Measurements from ENCODE around the gene PUS10.
"Not testable (repeated sequence)": the region's sequence is repeated elsewhere in the genome, so short reads cannot be mapped to it uniquely, and the experiment has no call there.

PUS10 gene

DNA sequence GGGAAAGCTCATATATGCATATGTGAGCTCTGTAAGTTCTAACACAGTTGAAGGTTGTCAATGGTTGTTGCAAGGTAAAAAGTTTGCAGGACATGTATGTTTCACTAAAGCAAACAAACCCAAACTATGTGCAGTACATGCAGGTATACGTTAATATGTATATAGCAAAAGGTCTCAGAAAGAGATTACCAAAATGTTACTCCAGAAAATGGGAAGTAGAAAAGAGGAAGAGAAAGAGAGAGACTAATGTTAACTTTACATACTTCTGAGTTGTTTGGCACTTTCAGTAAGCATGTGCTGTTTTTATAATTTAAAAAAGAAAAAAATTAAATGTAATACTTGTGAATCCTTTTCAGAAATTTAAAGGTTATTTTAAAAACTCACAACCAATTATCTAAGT is 33.3 kb downstream of the PUS10 start:
- ATAC-seq, result no peak
- TF ChIP-seq ZFP3 (CRISPR knock-in tag; IDR thresholded peaks at IDR 0.05), result no peak
- TF ChIP-seq ZNF70 (CRISPR knock-in tag; IDR thresholded peaks at IDR 0.05), result no peak
- no peak for TF ChIP-seq BACH2 (CRISPR knock-in tag; IDR thresholded peaks at IDR 0.05; ENCODE audit: borderline replicate concordance)
- TF ChIP-seq, protein P1, sequence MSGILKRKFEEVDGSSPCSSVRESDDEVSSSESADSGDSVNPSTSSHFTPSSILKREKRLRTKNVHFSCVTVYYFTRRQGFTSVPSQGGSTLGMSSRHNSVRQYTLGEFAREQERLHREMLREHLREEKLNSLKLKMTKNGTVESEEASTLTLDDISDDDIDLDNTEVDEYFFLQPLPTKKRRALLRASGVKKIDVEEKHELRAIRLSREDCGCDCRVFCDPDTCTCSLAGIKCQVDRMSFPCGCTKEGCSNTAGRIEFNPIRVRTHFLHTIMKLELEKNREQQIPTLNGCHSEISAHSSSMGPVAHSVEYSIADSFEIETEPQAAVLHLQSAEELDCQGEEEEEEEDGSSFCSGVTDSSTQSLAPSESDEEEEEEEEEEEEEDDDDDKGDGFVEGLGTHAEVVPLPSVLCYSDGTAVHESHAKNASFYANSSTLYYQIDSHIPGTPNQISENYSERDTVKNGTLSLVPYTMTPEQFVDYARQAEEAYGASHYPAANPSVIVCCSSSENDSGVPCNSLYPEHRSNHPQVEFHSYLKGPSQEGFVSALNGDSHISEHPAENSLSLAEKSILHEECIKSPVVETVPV (CRISPR knock-in tag; IDR thresholded peaks at IDR 0.05), result no peak
- no peak for TF ChIP-seq PATZ1 (CRISPR knock-in tag; IDR thresholded peaks at IDR 0.05; ENCODE audit: borderline replicate concordance)

- not testable (repeated sequence) for ATAC-seq
These were observed 36.0 kb downstream of the PUS10 start for GRCh38 chr2:60982066-60982465.

DNA sequence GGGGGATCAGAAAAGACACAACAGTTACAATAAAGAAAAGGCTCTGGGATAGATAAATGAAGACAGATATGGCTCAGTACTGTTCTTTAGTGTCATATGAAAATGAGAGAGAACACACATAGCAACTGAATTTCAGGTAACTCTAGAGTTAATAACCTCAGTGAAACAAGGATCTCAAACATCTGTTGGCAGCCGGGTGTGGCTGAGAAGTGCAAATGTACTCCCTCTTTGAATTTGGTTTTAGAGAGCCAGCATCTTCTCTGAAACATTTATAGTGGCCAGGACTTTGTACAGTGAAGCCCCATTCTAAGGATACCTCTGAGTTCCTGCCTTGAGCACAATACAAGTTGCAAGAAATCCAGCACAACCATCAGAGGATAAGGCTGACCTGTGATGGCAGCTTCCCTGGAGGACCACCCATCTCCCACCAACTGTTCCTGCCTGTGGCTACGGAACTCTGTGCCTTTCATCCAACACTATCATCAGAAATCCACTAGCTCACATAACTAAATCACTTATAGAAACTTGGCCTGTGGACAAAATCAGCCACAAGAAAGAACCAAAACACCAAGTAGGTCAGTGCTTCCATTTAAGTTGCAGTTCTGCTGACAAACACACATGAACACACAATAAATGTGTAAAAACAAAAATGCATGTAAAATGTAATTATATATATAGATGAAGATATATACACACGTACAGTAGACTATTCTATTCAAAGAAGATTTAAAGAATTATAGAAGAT is 37.8 kb downstream of the PUS10 start:
- no peak for TF ChIP-seq ARNTL (CRISPR knock-in tag; IDR thresholded peaks at IDR 0.05; ENCODE audit: borderline replicate concordance, low read depth)
- TF ChIP-seq, protein P2, sequence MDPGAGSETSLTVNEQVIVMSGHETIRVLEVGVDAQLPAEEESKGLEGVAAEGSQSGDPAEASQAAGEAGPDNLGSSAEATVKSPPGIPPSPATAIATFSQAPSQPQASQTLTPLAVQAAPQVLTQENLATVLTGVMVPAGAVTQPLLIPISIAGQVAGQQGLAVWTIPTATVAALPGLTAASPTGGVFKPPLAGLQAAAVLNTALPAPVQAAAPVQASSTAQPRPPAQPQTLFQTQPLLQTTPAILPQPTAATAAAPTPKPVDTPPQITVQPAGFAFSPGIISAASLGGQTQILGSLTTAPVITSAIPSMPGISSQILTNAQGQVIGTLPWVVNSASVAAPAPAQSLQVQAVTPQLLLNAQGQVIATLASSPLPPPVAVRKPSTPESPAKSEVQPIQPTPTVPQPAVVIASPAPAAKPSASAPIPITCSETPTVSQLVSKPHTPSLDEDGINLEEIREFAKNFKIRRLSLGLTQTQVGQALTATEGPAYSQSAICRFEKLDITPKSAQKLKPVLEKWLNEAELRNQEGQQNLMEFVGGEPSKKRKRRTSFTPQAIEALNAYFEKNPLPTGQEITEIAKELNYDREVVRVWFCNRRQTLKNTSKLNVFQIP (CRISPR knock-in tag; IDR thresholded peaks at IDR 0.05; ENCODE audit: borderline replicate concordance, low read depth), result no peak
- no peak for TF ChIP-seq PATZ1 (CRISPR knock-in tag; IDR thresholded peaks at IDR 0.05; ENCODE audit: borderline replicate concordance)
- TF ChIP-seq RARB (CRISPR knock-in tag; IDR thresholded peaks at IDR 0.05), result no peak
- TF ChIP-seq ZFP3 (CRISPR knock-in tag; IDR thresholded peaks at IDR 0.05), result no peak
- TF ChIP-seq ISL1 (CRISPR knock-in tag; IDR thresholded peaks at IDR 0.05), result no peak
- no peak for ATAC-seq

GRCh38 chr2:60979231-60979630 is 38.8 kb downstream of the PUS10 start:
- ATAC-seq, result no peak
- no peak for TF ChIP-seq GLIS3 (CRISPR knock-in tag; IDR thresholded peaks at IDR 0.05)

DNA sequence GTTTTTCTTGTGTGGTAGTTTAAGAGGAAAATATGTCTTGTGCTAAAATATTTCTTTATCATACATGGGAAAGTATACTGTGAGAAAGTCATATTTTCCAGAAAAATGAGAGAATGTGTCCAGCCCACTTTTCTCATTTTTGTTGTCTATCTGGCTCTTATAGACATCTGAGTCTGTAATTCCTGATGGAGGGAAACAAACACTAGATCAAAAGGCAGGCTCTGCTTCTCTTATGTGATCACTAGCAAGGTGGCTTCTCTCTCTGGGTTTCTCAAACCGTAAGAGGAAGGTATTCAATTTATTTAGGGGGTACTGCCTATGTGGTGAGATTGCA is 40.5 kb downstream of the PUS10 start:
- ATAC-seq, result no peak

GRCh38 chr2:60976875-60977561 is 41.0 kb downstream of the PUS10 start:
- ATAC-seq, result no peak
- TF ChIP-seq ZNF70 (CRISPR knock-in tag; IDR thresholded peaks at IDR 0.05), result no peak
- TF ChIP-seq ZFP3 (CRISPR knock-in tag; IDR thresholded peaks at IDR 0.05), result no peak
- TF ChIP-seq ZNF8 (CRISPR knock-in tag; IDR thresholded peaks at IDR 0.05), result no peak
- TF ChIP-seq ZNF565 (CRISPR knock-in tag; conservative IDR thresholded peaks at IDR 0.05; ENCODE audit: low read depth), result no peak
- TF ChIP-seq GLIS3 (CRISPR knock-in tag; IDR thresholded peaks at IDR 0.05), result no peak
- TF ChIP-seq CSDC2 (CRISPR knock-in tag; IDR thresholded peaks at IDR 0.05), result no peak
- TF ChIP-seq ESRRG (CRISPR knock-in tag; IDR thresholded peaks at IDR 0.05), result no peak
- no peak for TF ChIP-seq SNAI2 (CRISPR knock-in tag; IDR thresholded peaks at IDR 0.05)
- no peak for TF ChIP-seq OSR1 (CRISPR knock-in tag; IDR thresholded peaks at IDR 0.05)
- no peak for TF ChIP-seq RARB (CRISPR knock-in tag; IDR thresholded peaks at IDR 0.05)
- no peak for TF ChIP-seq PPARA (CRISPR knock-in tag; IDR thresholded peaks at IDR 0.05; ENCODE audit: borderline replicate concordance)
- TF ChIP-seq, protein P2 (CRISPR knock-in tag; IDR thresholded peaks at IDR 0.05; ENCODE audit: borderline replicate concordance, low read depth), result no peak

More for the DNA sequence above, 40.5 kb downstream of the PUS10 start:
- TF ChIP-seq BACH2 (CRISPR knock-in tag; IDR thresholded peaks at IDR 0.05; ENCODE audit: borderline replicate concordance) (no peak), ZNF70 (CRISPR knock-in tag; IDR thresholded peaks at IDR 0.05) (no peak), GLIS3 (CRISPR knock-in tag; IDR thresholded peaks at IDR 0.05) (no peak), CSDC2 (CRISPR knock-in tag; IDR thresholded peaks at IDR 0.05) (no peak), SNAI2 (CRISPR knock-in tag; IDR thresholded peaks at IDR 0.05) (no peak), ZFP3 (CRISPR knock-in tag; IDR thresholded peaks at IDR 0.05) (no peak), ZNF565 (CRISPR knock-in tag; conservative IDR thresholded peaks at IDR 0.05; ENCODE audit: low read depth) (no peak)
- TF ChIP-seq, protein P3, sequence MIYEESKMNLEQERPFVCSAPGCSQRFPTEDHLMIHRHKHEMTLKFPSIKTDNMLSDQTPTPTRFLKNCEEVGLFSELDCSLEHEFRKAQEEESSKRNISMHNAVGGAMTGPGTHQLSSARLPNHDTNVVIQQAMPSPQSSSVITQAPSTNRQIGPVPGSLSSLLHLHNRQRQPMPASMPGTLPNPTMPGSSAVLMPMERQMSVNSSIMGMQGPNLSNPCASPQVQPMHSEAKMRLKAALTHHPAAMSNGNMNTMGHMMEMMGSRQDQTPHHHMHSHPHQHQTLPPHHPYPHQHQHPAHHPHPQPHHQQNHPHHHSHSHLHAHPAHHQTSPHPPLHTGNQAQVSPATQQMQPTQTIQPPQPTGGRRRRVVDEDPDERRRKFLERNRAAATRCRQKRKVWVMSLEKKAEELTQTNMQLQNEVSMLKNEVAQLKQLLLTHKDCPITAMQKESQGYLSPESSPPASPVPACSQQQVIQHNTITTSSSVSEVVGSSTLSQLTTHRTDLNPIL (CRISPR knock-in tag; IDR thresholded peaks at IDR 0.05; ENCODE audit: low read depth), result no peak
